NB4 (cell line): ENCODE results near the gene KDF1.

ENCODE experiments used
- DNase-seq: peaks from one replicate; pipeline ENCODE4 v3.0.0; 2010; ENCODE audit warnings: low read depth
- H3K4me3 ChIP-seq: one replicate; pipeline ENCODE4 v1.5.1; 2011; ENCODE audit warnings: mild to moderate bottlenecking, low read depth, low read length, moderate library complexity
- MYC ChIP-seq: IDR thresholded peaks from 2 replicates; pipeline ENCODE4 v1.6.1; 2011; ENCODE audit warnings: low read depth, low read length
- POLR2A ChIP-seq: IDR thresholded peaks from 2 replicates; pipeline ENCODE4 v1.6.1; 2011; ENCODE audit warnings: mild to moderate bottlenecking; ENCODE audit not compliant: insufficient read length; ENCODE audit errors: extremely low read depth
- TF ChIP-seq, protein P1 (sequence below): IDR thresholded peaks from one replicate; pipeline ENCODE4 v1.5.1; 2012; ENCODE audit warnings: low read depth, low read length
- TF ChIP-seq, protein P2 (sequence below): IDR thresholded peaks from 2 replicates; pipeline ENCODE4 v1.6.1; 2011; ENCODE audit warnings: low read depth, low read length

KDF1 gene

GRCh38 chr1:26999440-26999987 is 39.2 kb upstream of the KDF1 start:
- no peak overlapping the region for H3K4me3 ChIP-seq
- no peak for DNase-seq
- TF ChIP-seq POLR2A (no peak), MYC (no peak)
- TF ChIP-seq, protein P1, sequence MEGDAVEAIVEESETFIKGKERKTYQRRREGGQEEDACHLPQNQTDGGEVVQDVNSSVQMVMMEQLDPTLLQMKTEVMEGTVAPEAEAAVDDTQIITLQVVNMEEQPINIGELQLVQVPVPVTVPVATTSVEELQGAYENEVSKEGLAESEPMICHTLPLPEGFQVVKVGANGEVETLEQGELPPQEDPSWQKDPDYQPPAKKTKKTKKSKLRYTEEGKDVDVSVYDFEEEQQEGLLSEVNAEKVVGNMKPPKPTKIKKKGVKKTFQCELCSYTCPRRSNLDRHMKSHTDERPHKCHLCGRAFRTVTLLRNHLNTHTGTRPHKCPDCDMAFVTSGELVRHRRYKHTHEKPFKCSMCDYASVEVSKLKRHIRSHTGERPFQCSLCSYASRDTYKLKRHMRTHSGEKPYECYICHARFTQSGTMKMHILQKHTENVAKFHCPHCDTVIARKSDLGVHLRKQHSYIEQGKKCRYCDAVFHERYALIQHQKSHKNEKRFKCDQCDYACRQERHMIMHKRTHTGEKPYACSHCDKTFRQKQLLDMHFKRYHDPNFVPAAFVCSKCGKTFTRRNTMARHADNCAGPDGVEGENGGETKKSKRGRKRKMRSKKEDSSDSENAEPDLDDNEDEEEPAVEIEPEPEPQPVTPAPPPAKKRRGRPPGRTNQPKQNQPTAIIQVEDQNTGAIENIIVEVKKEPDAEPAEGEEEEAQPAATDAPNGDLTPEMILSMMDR, result no peak
- TF ChIP-seq, protein P2, sequence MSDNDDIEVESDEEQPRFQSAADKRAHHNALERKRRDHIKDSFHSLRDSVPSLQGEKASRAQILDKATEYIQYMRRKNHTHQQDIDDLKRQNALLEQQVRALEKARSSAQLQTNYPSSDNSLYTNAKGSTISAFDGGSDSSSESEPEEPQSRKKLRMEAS, result no peak

DNA sequence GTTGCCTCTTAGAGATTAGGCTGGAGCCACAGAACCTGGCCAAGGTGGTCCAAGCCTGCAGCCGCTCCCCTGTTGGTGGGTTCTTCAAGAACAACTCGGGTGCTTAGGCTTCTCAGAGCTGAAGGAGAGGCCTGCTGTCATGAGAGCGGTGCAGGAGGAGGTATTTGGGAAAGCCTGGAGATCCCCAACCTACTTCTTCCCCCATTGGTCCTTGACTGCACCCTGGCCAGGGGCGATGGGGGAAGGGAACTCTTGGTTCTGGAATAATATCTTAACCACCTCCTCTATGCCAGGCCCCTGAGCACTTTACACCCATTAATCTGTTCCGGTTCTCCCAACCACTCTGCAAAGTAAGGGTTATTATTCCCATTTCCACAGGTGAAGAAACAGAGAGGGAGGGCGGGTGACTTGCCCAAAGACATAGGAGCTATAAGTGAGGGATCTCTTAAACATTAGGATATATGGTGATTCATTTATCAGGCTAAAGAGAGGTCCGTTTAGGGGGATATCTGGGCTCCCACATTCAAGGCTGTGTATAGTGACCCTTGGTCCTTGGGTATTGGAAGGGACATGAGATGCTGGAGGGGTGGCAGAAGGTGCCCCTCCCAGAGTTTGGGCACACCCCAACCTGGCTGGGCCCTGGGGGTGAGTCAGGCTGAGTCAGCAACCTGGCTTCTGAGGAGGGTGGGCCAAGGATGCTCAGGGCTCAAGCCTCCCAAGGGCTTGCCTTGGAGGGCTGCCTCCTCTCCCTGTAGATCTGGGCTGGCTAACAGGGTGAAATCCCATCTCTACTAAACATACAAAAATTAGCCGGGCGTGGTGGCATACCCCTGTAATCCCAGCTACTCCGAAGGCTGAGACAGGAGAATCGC is 38.4 kb upstream of the KDF1 start:
- H3K4me3 ChIP-seq, result no peak overlapping the region
- TF ChIP-seq MYC (no peak), POLR2A (no peak)
- TF ChIP-seq, protein P1, result no peak
- TF ChIP-seq, protein P2, result no peak
- DNase-seq, result no peak

GRCh38 chr1:26996665-26997064 is 36.4 kb upstream of the KDF1 start:
- TF ChIP-seq MYC (no peak), POLR2A (no peak)
- TF ChIP-seq, protein P1, result no peak
- TF ChIP-seq, protein P2, result no peak
- no peak for DNase-seq
- no peak overlapping the region for H3K4me3 ChIP-seq

DNA sequence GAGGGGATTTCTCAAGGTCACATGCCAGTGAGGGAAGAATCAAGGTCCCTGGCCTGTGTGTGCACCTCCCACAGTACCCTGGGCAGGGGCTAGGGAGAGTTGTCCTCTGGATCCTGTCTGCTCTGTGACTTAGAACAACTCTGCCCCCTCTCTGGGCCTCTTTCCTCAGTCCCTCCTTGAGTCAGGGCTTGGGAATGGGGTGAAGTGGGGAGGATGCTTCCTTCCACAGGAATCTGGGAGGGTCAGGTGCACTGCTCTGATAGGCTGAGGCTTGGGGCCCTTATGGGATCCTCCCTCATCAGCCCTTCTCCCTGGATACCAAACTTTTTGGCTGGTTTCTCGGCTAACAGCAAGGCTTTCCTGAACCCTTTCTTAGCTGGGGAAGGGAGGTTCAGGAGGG is 35.8 kb upstream of the KDF1 start:
- TF ChIP-seq MYC, result no peak
- TF ChIP-seq POLR2A, result no peak
- TF ChIP-seq, protein P2, result no peak
- TF ChIP-seq, protein P1, result no peak
- no peak for DNase-seq
- H3K4me3 ChIP-seq, result no peak overlapping the region

- no peak for DNase-seq
- TF ChIP-seq, protein P2, result no peak
- no peak for TF ChIP-seq POLR2A
- TF ChIP-seq, protein P1, result no peak
- no peak overlapping the region for H3K4me3 ChIP-seq
Measured at GRCh38 chr1:26994787-26995517, 34.7 kb upstream of the KDF1 start.
